ENCODE data around the gene PTPN1.
"Not testable (repeated sequence)": the region's sequence is repeated elsewhere in the genome, so short reads cannot be mapped to it uniquely, and the experiment has no call there.

The PTPN1 gene

GRCh38 chr20:50532221-50532620 is 22.0 kb downstream of the PTPN1 start:
- no peak for DNase-seq (ENCODE audit: low spot score)

DNA sequence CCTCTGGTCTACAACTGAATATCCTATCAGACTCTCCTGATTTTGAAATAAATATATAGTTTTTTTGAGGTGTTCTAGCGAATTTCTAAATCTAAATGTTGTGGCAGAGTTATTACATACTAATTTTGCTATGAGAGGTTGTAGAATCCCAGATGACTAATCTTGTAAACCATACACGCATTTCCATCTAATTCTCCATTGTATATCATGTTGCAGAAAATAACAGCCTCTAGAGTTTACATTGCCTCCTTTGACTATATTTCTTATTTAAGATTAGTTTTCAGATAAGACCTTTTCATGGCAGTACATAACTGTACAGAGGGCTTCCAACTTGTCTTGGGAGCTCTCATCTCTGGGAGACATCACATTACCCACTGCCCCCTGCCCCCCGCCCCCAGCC is 22.9 kb downstream of the PTPN1 start:
- no peak for DNase-seq (ENCODE audit: low spot score)

GRCh38 chr20:50533464-50533863 is 23.3 kb downstream of the PTPN1 start:
- no peak for DNase-seq (ENCODE audit: low spot score)

DNA sequence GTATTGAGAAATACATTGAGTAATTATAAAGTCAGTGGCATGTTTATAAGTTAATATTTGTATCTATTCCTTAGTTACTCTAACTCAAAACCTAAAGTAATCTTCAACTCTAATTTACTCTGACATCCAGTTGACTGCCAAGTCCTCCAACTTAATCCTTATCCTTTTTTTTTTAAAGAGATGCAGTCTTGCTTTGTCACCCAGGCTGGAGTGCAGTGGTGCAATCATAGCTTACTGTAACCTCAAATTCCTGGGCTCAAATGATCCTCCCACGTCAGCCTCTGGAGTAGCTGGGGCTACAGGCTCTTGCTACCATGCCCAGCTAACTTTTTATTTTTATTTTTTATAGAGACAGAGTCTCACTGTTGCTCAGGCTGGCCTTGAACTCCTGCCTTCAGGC is 24.4 kb downstream of the PTPN1 start:
- DNase-seq (ENCODE audit: low spot score), result no peak

- no peak for DNase-seq (ENCODE audit: low spot score)
Measured at GRCh38 chr20:50535162-50535561, 25.0 kb downstream of the PTPN1 start.

GRCh38 chr20:50536333-50536732 is 26.1 kb downstream of the PTPN1 start:
- DNase-seq (ENCODE audit: low spot score), result peak; percentile 59

DNA sequence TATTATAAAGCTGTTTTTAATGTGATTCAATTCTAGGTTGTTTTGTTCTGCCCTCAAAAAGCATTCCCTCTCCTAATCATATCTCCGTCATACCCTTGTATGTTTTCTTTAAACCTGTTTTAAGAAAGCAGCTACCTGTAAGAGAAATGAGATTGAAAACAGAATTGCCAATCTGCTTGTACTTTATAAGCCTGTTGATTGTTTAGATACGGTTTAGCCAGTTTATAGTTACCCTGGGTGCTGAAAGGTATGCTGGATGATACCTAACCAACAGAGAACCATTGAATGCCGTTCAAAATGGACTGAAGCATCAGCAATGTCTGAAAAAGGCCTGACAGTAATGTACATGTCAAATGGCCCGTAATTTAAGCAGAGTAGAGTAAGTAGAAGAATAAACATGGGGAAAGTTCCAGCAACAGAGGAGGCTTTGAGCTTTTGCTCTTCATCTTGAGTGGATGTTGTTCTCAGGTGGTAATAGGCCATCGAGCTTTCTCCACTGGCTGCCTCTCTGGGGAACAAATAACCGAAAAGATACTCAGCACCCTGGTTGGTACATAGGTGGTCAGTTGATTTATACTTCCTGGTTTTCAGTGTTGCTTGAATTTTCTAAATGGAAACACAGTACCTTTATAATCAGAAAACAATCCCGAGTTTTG is 27.5 kb downstream of the PTPN1 start:
- no peak for DNase-seq (ENCODE audit: low spot score)

GRCh38 chr20:50538276-50538675 is 28.1 kb downstream of the PTPN1 start:
- no peak for DNase-seq (ENCODE audit: low spot score)

GRCh38 chr20:50539798-50540197 is 29.6 kb downstream of the PTPN1 start:
- DNase-seq (ENCODE audit: low spot score), result not testable (repeated sequence)

DNA sequence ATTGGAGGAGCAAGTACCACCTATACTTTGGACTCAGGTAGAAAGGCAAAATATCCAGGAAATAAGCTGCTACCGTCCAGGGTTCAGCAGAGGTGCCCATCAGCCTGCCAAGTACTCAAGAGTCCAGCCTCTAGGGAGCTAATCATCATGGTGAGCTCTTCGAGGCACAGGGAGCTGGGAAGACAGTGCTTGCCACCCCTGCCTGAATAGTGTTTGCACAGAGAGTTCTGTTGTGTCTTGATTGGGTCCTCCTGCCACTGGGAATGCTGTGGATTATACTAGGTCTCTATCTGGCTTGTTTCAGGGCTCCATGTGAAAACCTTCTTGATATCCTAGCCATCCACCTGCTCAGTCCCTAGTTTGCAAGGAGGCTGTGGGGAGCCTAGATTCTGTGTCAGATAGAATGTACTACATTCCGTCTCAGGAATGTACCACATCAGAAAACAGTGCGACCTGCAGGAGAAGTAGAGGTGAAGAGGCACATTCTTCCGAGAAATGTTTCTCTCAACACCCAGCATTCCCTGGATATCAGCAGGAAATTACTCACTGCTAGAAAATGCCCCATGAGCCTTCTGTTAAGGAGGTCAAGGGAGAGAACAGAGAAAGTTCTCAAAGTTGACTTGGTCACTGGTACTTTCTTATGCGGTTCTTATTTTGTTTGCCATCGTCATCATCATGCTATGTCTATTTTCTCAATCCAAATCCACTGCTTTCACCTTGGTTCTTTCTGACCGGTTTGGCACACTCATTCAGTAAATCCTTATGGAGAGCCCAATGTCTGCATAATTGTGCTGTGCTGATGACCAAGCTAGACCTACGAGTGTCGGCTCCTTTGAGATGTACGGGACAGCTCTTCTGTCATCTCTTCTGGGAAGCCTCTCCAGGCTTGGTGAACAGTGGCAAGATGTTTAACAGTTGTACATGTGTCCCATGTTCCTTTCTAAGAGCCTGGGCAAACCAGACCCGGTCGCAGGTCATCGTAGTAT is 30.7 kb downstream of the PTPN1 start:
- no peak for DNase-seq (ENCODE audit: low spot score)

- no peak for DNase-seq (ENCODE audit: low spot score)
Measured at GRCh38 chr20:50541606-50542041, 31.4 kb downstream of the PTPN1 start.

DNA sequence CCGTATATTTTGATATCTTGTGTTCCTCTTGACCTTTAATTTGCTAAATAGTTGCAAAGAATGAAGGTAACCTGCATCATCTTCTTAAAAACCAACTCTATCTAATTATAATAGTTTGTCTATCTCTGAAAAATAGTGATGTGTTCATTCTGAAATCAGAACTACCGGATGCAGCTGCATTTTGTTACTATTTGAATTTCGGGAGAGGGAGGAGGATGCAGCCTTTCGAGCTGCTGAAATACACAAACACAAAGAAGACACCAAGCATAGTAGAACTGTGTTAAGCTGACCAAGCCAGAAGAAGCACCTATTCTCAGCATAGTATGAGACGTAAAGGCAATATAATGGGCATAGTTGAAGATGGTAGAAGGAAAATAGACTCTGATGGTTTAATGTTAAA is 33.1 kb downstream of the PTPN1 start:
- DNase-seq (ENCODE audit: low spot score), result no peak

DNA sequence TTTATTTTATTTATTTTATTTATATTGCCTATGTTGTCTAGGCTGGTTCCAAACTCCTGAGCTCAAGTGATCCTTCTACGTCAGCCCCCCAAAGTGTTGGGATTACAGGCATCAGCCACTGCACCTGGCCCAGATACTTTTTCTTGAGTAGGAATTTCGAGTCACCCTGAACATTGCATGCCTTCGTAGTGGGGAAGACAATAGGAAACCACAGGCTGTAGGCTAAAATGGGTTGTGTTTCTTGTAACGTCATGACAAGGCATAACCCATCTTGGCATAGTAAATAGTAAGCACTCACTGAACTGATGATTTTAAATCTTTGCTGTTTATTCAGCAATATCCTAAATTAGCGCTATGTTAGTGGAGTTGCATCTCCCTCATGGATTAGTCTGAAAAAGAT is 34.9 kb downstream of the PTPN1 start:
- DNase-seq (ENCODE audit: low spot score), result no peak

DNA sequence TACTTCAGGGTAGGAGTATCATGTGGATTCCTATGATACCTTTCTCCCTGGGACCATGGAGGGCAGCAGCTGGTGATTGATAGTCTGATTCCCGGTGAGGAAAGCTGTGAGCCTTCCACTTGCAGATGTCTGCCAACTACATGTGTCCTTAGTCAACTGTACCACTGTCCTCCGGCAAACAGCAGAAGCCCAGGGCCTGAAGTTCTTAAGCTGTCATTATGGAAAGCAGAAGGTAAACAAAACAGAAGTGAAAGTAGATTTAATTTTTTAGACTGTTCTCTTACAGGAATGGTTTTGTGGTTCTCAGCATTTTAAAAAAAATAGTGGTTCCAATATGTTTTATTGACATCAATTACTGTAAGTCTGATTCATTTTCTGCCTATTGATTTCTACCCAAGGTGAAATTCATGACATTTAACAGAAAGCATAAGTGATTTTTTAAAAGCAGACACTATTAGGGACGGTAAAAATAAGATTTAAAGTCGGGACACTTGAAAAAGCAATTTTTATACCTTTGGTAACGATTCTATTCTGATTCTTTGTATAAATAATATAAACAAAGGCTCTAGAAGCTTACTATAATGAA is 36.6 kb downstream of the PTPN1 start:
- no peak for DNase-seq (ENCODE audit: low spot score)

- no peak for DNase-seq (ENCODE audit: low spot score)
Measured at GRCh38 chr20:50547964-50548363, 37.8 kb downstream of the PTPN1 start.

- DNase-seq (ENCODE audit: low spot score), result no peak
Measured at GRCh38 chr20:50548396-50548795, 38.2 kb downstream of the PTPN1 start.

DNA sequence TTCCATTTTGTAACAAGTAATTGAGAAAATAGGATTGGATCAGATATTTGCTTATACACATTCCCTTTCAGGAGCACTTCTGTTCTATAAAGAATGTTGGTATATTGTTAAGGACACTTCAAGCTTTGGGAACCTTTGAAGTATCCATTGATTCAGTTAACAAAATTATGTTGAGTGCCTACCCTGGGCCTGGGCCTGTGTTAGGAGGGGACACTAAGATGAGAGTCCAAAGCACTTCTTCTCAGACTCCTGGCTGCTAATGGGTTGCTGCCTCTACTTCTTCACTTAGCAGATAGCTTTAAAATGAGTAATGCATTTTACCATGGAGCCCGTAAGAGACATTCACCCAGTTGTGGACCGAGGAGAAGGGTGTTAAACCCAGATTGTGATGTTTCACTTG is 40.3 kb downstream of the PTPN1 start:
- no peak for DNase-seq (ENCODE audit: low spot score)

DNA sequence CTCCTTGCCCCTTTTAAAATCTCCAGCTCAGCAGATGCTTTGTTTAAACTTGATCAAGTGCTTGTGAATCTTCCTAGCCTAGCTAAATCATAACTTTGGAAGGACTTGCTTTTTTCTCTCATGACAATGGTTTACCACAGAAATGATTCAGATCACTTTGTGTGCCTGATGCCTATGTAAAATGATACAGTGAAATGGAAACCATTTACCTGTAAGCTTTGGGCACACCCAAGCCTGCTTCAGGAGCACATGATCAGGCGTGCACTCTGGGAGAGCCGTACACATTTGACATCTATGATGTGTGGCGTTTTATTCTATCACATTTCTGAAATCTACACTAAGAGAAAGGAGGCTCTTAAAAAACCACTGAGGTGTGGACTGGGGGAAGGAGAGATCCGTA is 41.1 kb downstream of the PTPN1 start:
- no peak for DNase-seq (ENCODE audit: low spot score)

- no peak for DNase-seq (ENCODE audit: low spot score)
Measured at GRCh38 chr20:50552979-50553378, 42.8 kb downstream of the PTPN1 start.

- no peak for DNase-seq (ENCODE audit: low spot score)
Measured at GRCh38 chr20:50554694-50555579, 44.8 kb downstream of the PTPN1 start.

DNA sequence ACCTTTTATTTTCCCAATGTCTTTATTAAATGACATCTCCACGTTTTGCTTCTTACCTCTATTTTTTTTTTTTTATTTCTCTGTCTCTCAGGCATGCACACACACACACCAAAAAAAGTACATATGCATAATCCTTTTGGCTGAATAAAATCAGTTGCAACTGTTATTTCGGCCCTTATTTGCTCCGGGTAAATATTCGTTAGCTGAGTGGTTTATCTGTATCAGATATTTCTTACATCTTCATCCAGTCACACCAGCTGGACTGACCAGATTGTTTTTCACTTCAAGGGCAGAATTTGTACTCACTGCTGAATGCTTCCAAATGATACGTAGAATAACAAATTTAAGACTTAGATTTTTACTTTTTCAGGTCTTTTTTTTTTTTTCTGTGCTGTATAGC is 45.5 kb downstream of the PTPN1 start:
- DNase-seq (ENCODE audit: low spot score), result no peak

- DNase-seq (ENCODE audit: low spot score), result no peak
Measured at GRCh38 chr20:50557549-50558134, 47.5 kb downstream of the PTPN1 start.

Data from D341Med (cell line).